Upper lobe of left lung (tissue), 6 donors: ENCODE measurements around the gene VSTM2B. TPM values are rescaled to one million over a fixed set of nuclear protein-coding genes. Genes with fewer than 3 reads are reported as not detected.

Experiments
- ATAC-seq, 2 donors: fragments of 200-7000 bp; cut with Tn5 transposase; one replicate each; pipeline ENCODE4 v1.9.1; 2022; ENCODE audit warnings: mild to moderate bottlenecking in 2 of 2, moderate library complexity in 2 of 2; ENCODE audit not compliant: low FRiP score in 2 of 2
- DNase-seq, 2 donors: peaks; one replicate each; pipeline ENCODE4 v3.0.0-alpha.2; 2019 to 2020
- H3K27ac ChIP-seq, 4 donors: fragments of 200-600 bp; sonication (generic); one replicate each; pipeline ENCODE4 v1.5.1; 2016 to 2019
- H3K27me3 ChIP-seq, 4 donors: fragments of 200-600 bp; sonication (generic); one replicate each; pipeline ENCODE4 v1.5.1; 2017 to 2019
- H3K36me3 ChIP-seq, 4 donors: fragments of 200-600 bp; sonication (generic); one replicate each; pipeline ENCODE4 v1.5.1; 2016 to 2019
- H3K4me1 ChIP-seq, 4 donors: fragments of 200-600 bp; sonication (generic); one replicate each; pipeline ENCODE4 v1.5.1; 2018 to 2019
- H3K4me3 ChIP-seq, 4 donors: fragments of 200-600 bp; sonication (generic); one replicate each; pipeline ENCODE4 v1.5.1; 2017 to 2019; ENCODE audit warnings: mild to moderate bottlenecking in 2 of 4, moderate library complexity in 1 of 4
- H3K9me3 ChIP-seq, 4 donors: fragments of 200-600 bp; sonication (generic); one replicate each; pipeline ENCODE4 v1.5.1; 2018 to 2019
- CTCF ChIP-seq, 6 experiments: fragments of 450-650 bp in 4 of 6; fragments of 200-600 bp in 2 of 6; sonication (generic) in 2 of 6; IDR thresholded peaks; one replicate each; pipeline ENCODE4 v1.5.1; 2016 to 2019; ENCODE audit warnings: antibody characterized with exemption in 6 of 6
- EP300 ChIP-seq, 4 donors: sonication (generic); formaldehyde crosslinking; IDR thresholded peaks; one replicate each; pipeline ENCODE4 v1.5.1; 2017; ENCODE audit warnings: antibody characterized with exemption in 4 of 4, control low read depth in 2 of 4
- POLR2A ChIP-seq, 4 donors: fragments of 450-650 bp; IDR thresholded peaks; one replicate each; pipeline ENCODE4 v1.5.1; 2016 to 2017; ENCODE audit warnings: antibody characterized with exemption in 4 of 4, mild to moderate bottlenecking in 2 of 4
- POLR2AphosphoS5 ChIP-seq, 2 donors: sonication (generic); formaldehyde crosslinking; IDR thresholded peaks; one replicate each; pipeline ENCODE4 v1.5.1; 2017; ENCODE audit warnings: antibody characterized with exemption in 2 of 2
- WGBS, 2 donors: methylation state at CpG; one replicate each; pipeline ENCODE4 v1.1.5; 2017 to 2018; 5-methylcytosine and 5-hydroxymethylcytosine counted together
- total RNA-seq, 6 donors: library from RNA; depleted of rRNA in 4 of 6; stranded (reverse); fragments of >200 nt in 4 of 6; gene quantifications; one replicate each; pipeline versions ENCODE4 v1.1.0 to v1.2.1, GENCODE V29; 2016 to 2021
- donor health status: DM: no; HTN: no; CAD: no; lungs with moderate emphysema.
- donor health status: DM: no; HTN: yes; CAD: no; lungs with severe emphysema.

The VSTM2B gene
- total RNA-seq, 6 donors from 2014 or later = not detected

- TF ChIP-seq EP300 (IDR thresholded peaks at IDR 0.05) (no peak), POLR2AphosphoS5 (IDR thresholded peaks at IDR 0.05) (no peak), CTCF (IDR thresholded peaks at IDR 0.05) (no peak), POLR2A (IDR thresholded peaks at IDR 0.05) (no peak)
- ATAC-seq (no peak), DNase-seq (no peak)
- Histone ChIP-seq H3K27ac (no peak overlapping the region), H3K9me3 (no peaks in the 10 kb centered on the region), H3K4me1 (no peaks in the 10 kb centered on the region), H3K36me3 (no peaks in the 10 kb centered on the region), H3K4me3 (no peak overlapping the region), H3K27me3 (no peaks in the 10 kb centered on the region)
- 67 to 81% methylated on average over 8 of the region's 8 CpGs for WGBS, 2 donors
Observed at GRCh38 chr19:29578349-29578748, 52.6 kb downstream of the VSTM2B start.

GRCh38 chr19:29579308-29579910 lies 53.6 kb downstream of the VSTM2B start:
- DNase-seq (no peak), ATAC-seq (no peak)
- H3K27me3 ChIP-seq = no peaks in the 10 kb centered on the region
- no peaks in the 10 kb centered on the region for H3K4me1 ChIP-seq
- H3K9me3 ChIP-seq = no peaks in the 10 kb centered on the region
- TF ChIP-seq POLR2A (IDR thresholded peaks at IDR 0.05) (no peak), CTCF (IDR thresholded peaks at IDR 0.05) (no peak), POLR2AphosphoS5 (IDR thresholded peaks at IDR 0.05) (no peak), EP300 (IDR thresholded peaks at IDR 0.05) (no peak)
- H3K36me3 ChIP-seq = no peaks in the 10 kb centered on the region
- 70 to 76% methylated on average over 5 of the region's 6 CpGs for WGBS, 2 donors
- no peak overlapping the region for H3K27ac ChIP-seq
- H3K4me3 ChIP-seq = no peak overlapping the region

GRCh38 chr19:29581398-29581797 lies 55.6 kb downstream of the VSTM2B start:
- no peak for DNase-seq
- 0 to 46% methylated on average over 1 of the region's 1 CpG for WGBS, 2 donors
- Histone ChIP-seq H3K36me3 (no peaks in the 10 kb centered on the region), H3K4me3 (no peak overlapping the region), H3K27ac (no peak overlapping the region), H3K27me3 (no peaks in the 10 kb centered on the region), H3K9me3 (no peaks in the 10 kb centered on the region), H3K4me1 (no peaks in the 10 kb centered on the region)
- TF ChIP-seq CTCF (IDR thresholded peaks at IDR 0.05) (no peak), EP300 (IDR thresholded peaks at IDR 0.05) (no peak), POLR2AphosphoS5 (IDR thresholded peaks at IDR 0.05) (no peak), POLR2A (IDR thresholded peaks at IDR 0.05) (no peak)
- no peak for ATAC-seq

GRCh38 chr19:29583196-29583999 lies 57.6 kb downstream of the VSTM2B start:
- Histone ChIP-seq H3K27me3 (no peaks in the 10 kb centered on the region), H3K36me3 (no peaks in the 10 kb centered on the region), H3K27ac (no peak overlapping the region), H3K9me3 (no peaks in the 10 kb centered on the region), H3K4me1 (no peaks in the 10 kb centered on the region), H3K4me3 (no peak overlapping the region)
- 42 to 52% methylated on average over 1 of the region's 1 CpG for WGBS, 2 donors
- TF ChIP-seq POLR2A (IDR thresholded peaks at IDR 0.05) (no peak), CTCF (IDR thresholded peaks at IDR 0.05) (no peak), EP300 (IDR thresholded peaks at IDR 0.05) (no peak), POLR2AphosphoS5 (IDR thresholded peaks at IDR 0.05) (no peak)
- no peak for ATAC-seq
- DNase-seq = no peak
